GM11168 (cell line): ENCODE measurements around the gene CREB3L2.
"Not testable (repeated sequence)": the region's sequence is repeated elsewhere in the genome, so short reads cannot be mapped to it uniquely, and the experiment has no call there.

Experiments
- in situ Hi-C: fragments of 300-500 bp; cut with MboI; formaldehyde crosslinking; loops from one replicate; pipeline ENCODE4 v1.12.0; 2022; ENCODE audit warnings: low sequenced_read_pairs; ENCODE audit not compliant: unreplicated experiment

Gene CREB3L2

DNA sequence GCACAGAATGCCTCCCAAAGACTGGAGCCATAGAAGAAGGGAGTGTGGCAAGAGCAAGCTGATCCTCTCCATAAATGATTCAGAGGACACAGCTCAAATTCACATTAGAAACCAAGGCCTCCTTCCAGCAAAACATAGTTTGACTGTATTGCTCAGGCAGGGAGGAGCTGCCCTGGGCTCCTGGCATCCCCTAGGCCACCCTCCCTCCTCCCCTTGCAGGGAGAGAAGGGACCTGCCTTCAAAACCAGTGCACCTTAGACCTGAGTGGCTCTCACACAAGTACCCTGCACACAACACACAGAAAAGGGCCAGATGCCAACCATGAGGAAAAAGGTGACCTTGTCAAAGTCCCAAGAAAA lies 64.7 kb downstream of the CREB3L2 start:
- in situ Hi-C loops, result no loop called here

GRCh38 chr7:137936509-137937201 lies 65.2 kb downstream of the CREB3L2 start:
- in situ Hi-C loops, result no loop called here

DNA sequence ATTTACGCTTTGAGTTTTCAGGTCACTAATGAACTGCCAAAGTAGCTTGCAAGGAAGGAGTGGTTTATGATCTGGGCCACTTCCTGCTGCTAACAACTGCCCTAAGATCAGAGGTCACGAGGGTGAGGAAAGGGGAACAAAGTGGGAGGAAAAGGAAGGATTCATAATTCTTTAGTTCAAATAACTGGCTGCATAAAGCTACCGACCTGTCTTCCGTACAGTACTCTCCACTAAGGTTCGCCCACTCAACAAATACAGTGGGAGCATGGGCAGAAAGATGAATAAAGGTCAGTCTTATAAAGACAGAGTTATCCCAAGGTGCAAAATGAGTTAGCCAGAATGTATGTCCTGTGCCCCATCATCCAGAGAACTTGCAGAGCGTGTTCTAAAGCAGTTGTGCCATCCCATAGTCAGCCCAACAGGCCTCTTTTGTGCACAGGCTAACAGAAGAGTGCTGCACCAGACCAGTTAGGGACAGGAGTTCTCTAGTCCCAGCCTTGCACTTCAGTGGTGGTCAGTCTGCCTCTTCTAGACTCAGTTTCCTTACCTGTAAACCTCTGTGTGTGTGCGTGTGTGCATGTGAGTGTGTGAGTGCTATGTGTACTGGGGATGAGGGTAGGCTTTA lies 65.9 kb downstream of the CREB3L2 start:
- in situ Hi-C loops, result no loop called here

- in situ Hi-C loops, result no loop called here
Observed at GRCh38 chr7:137934941-137935883, 66.7 kb downstream of the CREB3L2 start.

GRCh38 chr7:137934176-137934826 lies 67.6 kb downstream of the CREB3L2 start:
- in situ Hi-C loops, result no loop called here

- in situ Hi-C loops, result no loop called here
Observed at GRCh38 chr7:137933270-137934017, 68.4 kb downstream of the CREB3L2 start.

DNA sequence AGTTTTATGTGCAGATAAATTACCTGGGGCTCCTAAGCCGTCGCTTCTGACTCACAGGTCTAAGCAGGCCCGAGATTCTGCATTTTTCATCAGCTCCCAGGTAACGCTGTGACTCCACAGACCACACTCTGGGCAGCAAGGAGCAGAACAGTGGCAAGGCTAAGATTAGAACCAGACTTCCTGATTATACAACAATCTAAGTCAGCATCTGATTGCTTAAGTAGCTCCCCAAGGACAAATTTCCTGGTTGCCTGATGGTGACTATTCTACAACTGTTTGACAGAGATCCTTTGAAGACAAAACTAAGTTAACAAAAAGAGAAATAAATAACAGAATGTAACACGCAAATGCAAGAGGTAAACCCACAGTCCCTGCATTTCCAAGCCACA lies 69.0 kb downstream of the CREB3L2 start:
- in situ Hi-C loops, result no loop called here

- in situ Hi-C loops, result no loop called here
Observed at GRCh38 chr7:137931823-137932222, 70.1 kb downstream of the CREB3L2 start.

DNA sequence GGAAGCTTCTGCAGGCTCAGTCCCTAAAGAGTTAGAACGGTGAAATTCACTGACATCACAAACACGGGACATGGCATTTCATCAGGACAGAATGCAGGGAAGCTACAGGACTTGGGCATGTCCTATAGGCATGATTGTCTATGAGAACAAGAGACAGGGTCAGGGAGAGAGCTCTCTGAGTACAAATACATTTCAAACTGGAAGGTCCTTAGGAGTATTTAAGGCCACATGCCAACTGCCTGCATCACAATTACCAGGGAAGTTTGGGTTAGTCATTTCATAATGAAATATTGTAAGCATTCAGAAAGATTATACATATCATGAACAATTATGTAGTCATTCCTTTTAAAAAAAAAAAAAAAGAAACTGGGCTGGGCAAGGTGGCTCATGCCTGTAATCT lies 71.3 kb downstream of the CREB3L2 start:
- in situ Hi-C loops, result no loop called here

DNA sequence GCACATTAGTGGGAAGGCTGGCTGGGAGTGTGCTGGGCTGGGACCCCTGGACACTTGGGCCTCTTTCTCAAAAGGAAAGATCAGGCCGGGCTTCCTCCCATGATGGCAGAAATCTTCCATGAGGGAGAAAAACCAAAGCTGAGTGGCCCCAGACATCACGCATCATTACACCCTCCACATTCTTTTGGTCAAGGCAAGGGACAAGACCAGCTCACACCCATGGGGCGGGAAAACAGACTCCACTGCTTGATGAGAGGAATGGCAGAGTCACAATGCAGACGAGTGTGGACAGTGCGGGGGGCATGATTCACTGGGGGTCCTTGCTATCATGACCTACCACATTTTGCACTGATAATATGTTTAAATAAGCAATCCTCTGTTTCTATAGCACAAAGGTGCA lies 73.3 kb downstream of the CREB3L2 start:
- in situ Hi-C loops, result no loop called here

GRCh38 chr7:137927386-137927785 lies 74.5 kb downstream of the CREB3L2 start:
- in situ Hi-C loops, result no loop called here

- in situ Hi-C loops, result not testable (repeated sequence)
Observed at GRCh38 chr7:137926206-137926605, 75.7 kb downstream of the CREB3L2 start.

DNA sequence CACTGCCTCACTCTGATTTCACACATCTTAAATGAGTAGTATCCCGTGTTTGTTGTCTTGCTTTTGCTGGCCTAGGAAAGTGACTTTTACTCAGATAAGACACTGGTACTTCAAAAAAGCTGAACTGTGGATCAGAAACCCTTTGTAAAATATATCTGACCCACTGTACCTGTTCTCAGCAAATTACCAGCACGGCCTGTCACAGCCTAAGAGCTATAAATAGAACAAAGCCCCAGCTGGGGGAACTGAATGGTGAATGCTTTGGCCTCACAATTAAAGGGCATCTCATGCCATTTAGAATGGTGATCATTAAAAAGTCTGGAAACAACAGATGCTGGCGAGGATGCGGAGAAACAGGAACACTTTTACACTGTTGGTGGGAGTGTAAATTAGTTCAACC lies 76.1 kb downstream of the CREB3L2 start:
- in situ Hi-C loops, result no loop called here

- in situ Hi-C loops, result no loop called here
Observed at GRCh38 chr7:137925091-137925490, 76.8 kb downstream of the CREB3L2 start.

- in situ Hi-C loops, result no loop called here
Observed at GRCh38 chr7:137923380-137923779, 78.5 kb downstream of the CREB3L2 start.

DNA sequence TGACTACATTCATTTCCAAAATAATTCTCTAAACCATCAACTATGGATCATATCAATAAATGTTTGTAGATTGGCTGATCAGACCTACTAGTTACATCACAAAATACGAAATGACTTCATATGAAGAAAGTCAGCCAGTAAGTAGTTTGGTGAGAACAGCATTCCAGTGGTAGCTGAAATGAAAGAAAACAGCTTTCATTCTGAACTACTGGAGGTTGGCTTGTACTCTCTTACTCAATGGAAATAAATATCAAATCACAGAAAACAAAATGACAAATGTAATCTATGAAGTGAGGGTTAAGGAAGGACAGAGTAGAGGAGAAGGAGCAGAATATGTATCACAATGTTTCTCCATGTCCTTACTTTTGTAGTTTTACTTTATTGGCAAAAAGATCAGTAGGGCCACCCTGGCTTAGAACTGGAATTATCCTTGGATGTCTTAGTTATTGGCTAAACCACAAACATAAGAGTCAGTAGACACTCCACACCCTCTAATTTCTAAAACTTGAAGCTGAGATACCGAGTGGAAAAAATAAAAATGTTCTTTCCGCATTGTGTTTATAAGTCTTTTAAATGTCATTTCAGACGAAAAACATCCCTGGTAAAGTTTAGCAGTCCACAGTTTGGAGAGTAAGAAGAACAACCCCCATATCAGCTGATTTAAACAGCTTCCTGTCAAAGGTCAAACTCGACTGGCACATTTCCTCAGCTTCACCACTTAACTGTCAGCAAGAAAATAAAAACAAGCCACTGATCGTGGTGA lies 81.1 kb downstream of the CREB3L2 start:
- in situ Hi-C loops, result no loop called here

- in situ Hi-C loops, result no loop called here
Observed at GRCh38 chr7:137919987-137920386, 81.9 kb downstream of the CREB3L2 start.

GRCh38 chr7:137916980-137917645 lies 84.8 kb downstream of the CREB3L2 start:
- in situ Hi-C loops, result no loop called here

DNA sequence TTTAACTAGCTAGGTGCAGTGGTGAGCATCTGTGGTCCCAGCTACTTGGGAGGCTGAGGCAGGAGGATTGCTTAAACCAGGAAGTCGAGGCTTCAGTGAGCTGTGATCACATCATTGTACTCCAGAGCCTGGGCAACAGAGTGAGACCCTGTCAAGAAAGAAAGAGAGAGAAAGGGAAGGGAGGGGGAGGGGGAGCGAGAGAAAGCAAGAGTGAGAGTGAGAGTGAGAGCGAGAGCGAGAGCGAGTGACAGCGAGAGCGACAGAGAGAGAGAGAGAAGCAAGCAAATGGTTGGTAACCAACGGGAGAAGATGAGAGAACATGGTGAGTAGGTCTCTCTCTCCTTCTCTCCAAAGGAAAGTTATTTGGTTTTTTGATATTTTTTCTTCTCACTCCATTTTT lies 85.3 kb downstream of the CREB3L2 start:
- in situ Hi-C loops, result no loop called here
